CD4-positive, CD25-positive, alpha-beta regulatory T cell (primary cell): Measurements from ENCODE around the gene TRABD2A. TPM values are rescaled to one million over a fixed set of nuclear protein-coding genes. Genes with fewer than 3 reads are reported as not detected.

Experiments used
- ATAC-seq, 2 donors: fragments of 150-1000 bp; cut with Tn5 transposase; one replicate each; pipeline ENCODE4 v1.10.0; 2021; ENCODE audit warnings: low read depth in 2 of 2, moderate number of reproducible peaks in 2 of 2, moderate library complexity in 1 of 2
- DNase-seq, 3 donors: peaks; one replicate each; pipeline versions ENCODE4 v3.0.0 to v3.0.0-alpha.2; 2012 to 2022; ENCODE audit warnings: mixed read lengths in 1 of 3
- H3K27ac ChIP-seq: one replicate; pipeline ENCODE4 v1.7.0; 2013; ENCODE audit warnings: mild to moderate bottlenecking, low read length; ENCODE audit not compliant: insufficient read depth, poor library complexity, severe bottlenecking
- H3K27me3 ChIP-seq: one replicate; pipeline ENCODE4 v1.7.0; 2013; ENCODE audit warnings: low read length; ENCODE audit not compliant: control insufficient read depth, insufficient read depth
- H3K36me3 ChIP-seq: one replicate; pipeline ENCODE4 v1.7.0; 2013; ENCODE audit warnings: mild to moderate bottlenecking, low read length, moderate library complexity; ENCODE audit not compliant: control insufficient read depth, insufficient read depth
- H3K4me1 ChIP-seq: 2 replicates; pipeline ENCODE4 v1.7.0; 2013; ENCODE audit warnings: mild to moderate bottlenecking, low read length; ENCODE audit not compliant: insufficient read depth, control insufficient read depth, poor library complexity, severe bottlenecking
- H3K4me3 ChIP-seq: one replicate; pipeline ENCODE4 v1.7.0; 2013; ENCODE audit warnings: low read depth, mild to moderate bottlenecking, low read length, moderate library complexity
- H3K9me3 ChIP-seq, 2 experiments: 1 replicate in 1 of 2; 2 replicates in 1 of 2; pipeline ENCODE4 v1.7.0; 2013; ENCODE audit warnings: low read length in 2 of 2, mild to moderate bottlenecking in 1 of 2, moderate library complexity in 1 of 2; ENCODE audit not compliant: control insufficient read depth in 2 of 2
- H3K27ac Mint-ChIP-seq, 3 donors: one replicate each; pipeline ENCODE4 v1.8.0; 2020 to 2022; ENCODE audit warnings: mild to moderate bottlenecking in 3 of 3, mixed read lengths in 3 of 3, moderate library complexity in 2 of 3
- H3K27me3 Mint-ChIP-seq: one replicate; pipeline ENCODE4 v1.8.0; 2022; ENCODE audit warnings: mild to moderate bottlenecking, mixed read lengths
- H3K36me3 Mint-ChIP-seq: one replicate; pipeline ENCODE4 v1.8.0; 2020; ENCODE audit warnings: mixed read lengths
- H3K4me1 Mint-ChIP-seq, 4 donors: one replicate each; pipeline ENCODE4 v1.8.0; 2020 to 2022; ENCODE audit warnings: mixed read lengths in 4 of 4, mild to moderate bottlenecking in 1 of 4
- H3K4me3 Mint-ChIP-seq, 4 donors: one replicate each; pipeline ENCODE4 v1.8.0; 2020 to 2022; ENCODE audit warnings: mild to moderate bottlenecking in 4 of 4, mixed read lengths in 4 of 4, moderate library complexity in 3 of 4
- H3K9me3 Mint-ChIP-seq, 7 donors: one replicate each; pipeline ENCODE4 v1.8.0; 2020 to 2022; ENCODE audit warnings: mixed read lengths in 7 of 7, mild to moderate bottlenecking in 3 of 7, moderate library complexity in 2 of 7
- polyA plus RNA-seq, 4 donors: library from polyadenylated mRNA; unstranded; fragments of 300-500 nt; fragmentation: Illumina TruSeq; gene quantifications; one replicate each; pipeline ENCODE4 v1.2.3, GENCODE V29; 2021
- total RNA-seq: library from RNA; stranded (reverse); gene quantifications from one replicate; pipeline ENCODE4 v1.2.3, GENCODE V29; 2022

Gene TRABD2A
- total and polyA plus RNA-seq, 5 donors from 2014 or later: 32.9 to 48.8 (median 40.6) TPM

DNA sequence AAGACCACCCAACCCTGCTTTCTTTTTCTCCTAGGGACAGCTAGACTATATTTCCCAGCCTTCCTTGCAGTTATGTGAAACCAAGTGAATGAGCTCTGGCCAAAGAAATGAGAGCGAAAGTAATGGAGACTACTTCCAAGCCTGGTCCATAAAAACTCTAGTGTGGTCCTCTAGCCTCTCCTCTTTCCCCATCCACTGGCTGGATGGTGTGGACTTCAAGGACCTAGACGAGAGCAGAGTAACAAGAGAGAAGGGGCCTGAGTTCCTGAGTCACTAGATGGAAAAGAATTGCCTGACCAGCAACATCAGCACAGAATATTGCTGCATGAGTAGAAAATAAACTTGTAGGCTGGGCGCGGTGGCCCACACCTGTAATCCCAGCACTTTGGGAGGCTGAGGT lies 21.6 kb upstream of the TRABD2A start:
- H3K4me1 Mint-ChIP-seq: peaks cover 16 to 67% (median 44%) of the 10 kb centered on the region in 4 donors
- ATAC-seq: no peak
- Histone ChIP-seq H3K27me3 (no peaks in the 10 kb centered on the region), H3K36me3 (peaks cover 4% of the 10 kb centered on the region), H3K9me3 (no peaks in the 10 kb centered on the region), H3K27ac (no peak overlapping the region), H3K4me1 (peaks cover 37% of the 10 kb centered on the region), H3K4me3 (no peak overlapping the region)
- H3K9me3 Mint-ChIP-seq: peaks cover 0 to 3% (median 0%) of the 10 kb centered on the region in 7 donors
- no peak for DNase-seq
- no peaks in the 10 kb centered on the region for H3K27me3 Mint-ChIP-seq
- H3K36me3 Mint-ChIP-seq: peaks cover 16% of the 10 kb centered on the region
- H3K27ac Mint-ChIP-seq: peak overlapping the region in 1 of 3 donors; percentile 5
- peak overlapping the region in 1 of 4 donors; percentile 92 for H3K4me3 Mint-ChIP-seq

DNA sequence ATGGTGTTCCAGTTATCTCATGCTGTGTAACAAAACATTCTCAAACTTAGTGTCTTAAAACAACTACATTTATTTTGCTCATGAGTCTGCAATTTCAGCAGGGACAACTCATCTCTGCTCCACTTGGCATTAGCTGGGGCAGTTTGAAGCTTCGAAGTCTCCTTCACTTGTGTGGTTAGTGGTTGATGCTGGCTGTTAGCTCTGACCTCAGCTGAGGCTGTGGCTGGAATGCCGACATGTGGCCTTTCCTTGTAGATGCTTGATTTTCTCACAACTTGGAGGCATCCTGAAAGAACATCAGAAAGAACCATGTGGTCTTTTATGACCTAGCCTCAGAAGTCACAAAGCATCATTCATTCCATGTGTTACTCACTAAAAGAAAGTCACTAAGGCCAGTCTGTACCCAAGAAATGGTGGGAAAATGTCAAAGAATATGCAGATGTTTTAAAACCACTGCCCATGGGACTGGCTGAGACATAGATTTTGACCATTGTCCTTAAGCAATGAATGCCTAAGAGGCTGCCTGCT lies 20.8 kb upstream of the TRABD2A start:
- Histone ChIP-seq H3K36me3 (peaks cover 4% of the 10 kb centered on the region), H3K4me3 (no peak overlapping the region), H3K27me3 (no peaks in the 10 kb centered on the region), H3K4me1 (peaks cover 37% of the 10 kb centered on the region), H3K27ac (no peak overlapping the region), H3K9me3 (no peaks in the 10 kb centered on the region)
- Mint-ChIP-seq H3K4me3 (peak overlapping the region in 1 of 4 donors; percentile 92), H3K27me3 (no peaks in the 10 kb centered on the region), H3K27ac (no peak overlapping the region), H3K36me3 (peaks cover 7% of the 10 kb centered on the region), H3K4me1 (peaks cover 21 to 65% (median 42%) of the 10 kb centered on the region in 4 donors), H3K9me3 (no peaks in the 10 kb centered on the region)
- ATAC-seq: no peak
- no peak for DNase-seq

DNA sequence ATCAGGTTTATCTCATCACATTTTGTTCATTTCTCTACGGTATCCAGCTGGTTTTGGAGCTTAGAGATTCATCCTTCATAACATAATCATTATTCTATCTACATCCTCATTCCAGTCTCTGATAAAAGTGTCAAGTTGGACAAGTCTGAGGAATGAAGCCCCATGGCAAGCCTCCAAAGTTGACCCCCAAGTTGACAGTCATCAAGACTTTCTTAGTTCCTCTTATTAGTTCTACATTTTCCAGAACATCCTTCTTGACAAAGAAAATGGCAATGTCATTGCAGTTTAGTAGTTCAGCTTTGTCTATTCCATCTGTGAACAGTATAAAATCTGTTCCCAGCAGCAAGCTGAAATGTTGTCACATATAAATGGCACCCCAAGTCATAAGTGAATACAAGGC lies 20.1 kb upstream of the TRABD2A start:
- Histone ChIP-seq H3K4me1 (peaks cover 37% of the 10 kb centered on the region), H3K36me3 (no peaks in the 10 kb centered on the region), H3K27ac (no peak overlapping the region), H3K9me3 (no peaks in the 10 kb centered on the region), H3K27me3 (no peaks in the 10 kb centered on the region), H3K4me3 (no peak overlapping the region)
- Mint-ChIP-seq H3K27me3 (no peaks in the 10 kb centered on the region), H3K4me1 (peaks cover 22 to 71% (median 47%) of the 10 kb centered on the region in 4 donors), H3K9me3 (no peaks in the 10 kb centered on the region), H3K4me3 (peak overlapping the region in 2 of 4 donors; percentile 48 to 72), H3K27ac (no peak overlapping the region), H3K36me3 (peaks cover under 1% of the 10 kb centered on the region)
- DNase-seq (no peak), ATAC-seq (no peak)

DNA sequence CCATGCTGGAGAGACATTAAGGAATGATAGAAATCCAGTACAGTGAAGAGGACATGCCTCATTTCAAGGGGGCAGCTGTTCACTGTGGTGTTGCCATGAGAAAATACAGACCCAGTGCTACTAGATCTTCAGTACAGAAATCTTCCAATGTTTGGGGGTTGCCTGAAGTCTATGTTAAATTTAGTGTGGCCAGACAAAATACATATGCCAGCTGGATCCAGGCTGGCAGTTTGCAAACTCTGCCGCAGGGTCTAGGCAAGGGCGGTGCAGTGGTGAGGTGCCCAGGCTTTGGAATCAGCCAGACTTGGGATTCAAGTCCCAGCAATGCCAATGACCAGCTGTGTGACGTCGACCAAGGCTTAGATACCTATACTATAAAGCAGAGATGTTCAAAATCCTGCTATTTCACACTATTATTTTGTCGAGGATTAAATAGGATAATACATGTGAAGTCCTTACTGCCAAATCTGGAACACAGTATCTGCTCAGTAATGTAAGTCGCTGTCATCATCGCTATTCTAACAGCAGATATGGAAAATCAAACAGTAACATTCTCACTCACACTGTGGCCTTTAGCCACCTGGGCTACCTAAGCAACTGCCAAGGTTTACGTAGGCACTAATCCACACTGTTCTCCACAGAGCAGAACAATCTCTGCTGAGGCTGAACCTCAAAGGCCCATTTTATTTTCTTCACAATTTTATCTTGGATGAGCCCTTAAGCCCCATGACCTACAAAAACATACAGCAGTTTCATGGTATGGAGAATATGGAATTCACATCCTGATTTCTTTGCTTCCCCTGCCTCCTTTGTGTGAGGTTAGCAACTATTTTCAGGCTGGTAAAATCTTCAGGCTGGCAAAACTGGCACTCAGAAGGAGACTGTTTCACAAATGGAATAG lies 18.7 kb upstream of the TRABD2A start:
- Mint-ChIP-seq H3K4me1 (peaks cover 33 to 81% (median 54%) of the 10 kb centered on the region in 4 donors), H3K27ac (peak overlapping the region; percentile 48 to 96 (median 96)), H3K27me3 (no peaks in the 10 kb centered on the region), H3K4me3 (peak overlapping the region in 1 of 4 donors; percentile 48), H3K9me3 (no peaks in the 10 kb centered on the region), H3K36me3 (no peaks in the 10 kb centered on the region)
- ATAC-seq (no peak), DNase-seq (no peak)
- Histone ChIP-seq H3K27ac (no peak overlapping the region), H3K27me3 (no peaks in the 10 kb centered on the region), H3K4me3 (no peak overlapping the region), H3K36me3 (no peaks in the 10 kb centered on the region), H3K4me1 (peaks cover 48% of the 10 kb centered on the region), H3K9me3 (no peaks in the 10 kb centered on the region)

DNA sequence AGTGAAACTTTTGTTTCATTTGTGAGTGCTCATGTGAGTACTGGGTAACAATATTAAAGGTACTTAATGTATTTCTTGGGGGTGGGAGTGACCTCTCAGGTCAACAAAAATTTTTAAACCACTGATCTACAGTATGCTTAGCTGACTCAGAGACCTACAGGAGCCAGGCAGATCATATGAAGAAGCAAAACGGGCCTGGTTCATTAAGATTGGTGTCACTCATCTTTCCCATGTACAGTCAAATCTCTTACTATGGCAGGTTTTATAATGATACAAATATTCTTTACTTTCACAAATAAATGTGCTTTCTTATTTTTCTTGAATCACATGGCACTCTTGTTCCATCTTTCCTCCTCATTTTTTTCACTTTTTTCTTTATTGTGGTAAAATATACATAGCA lies 16.9 kb upstream of the TRABD2A start:
- peak overlapping the region; percentile 95 to 96 (median 96) for H3K27ac Mint-ChIP-seq
- peak overlapping the region; percentile 70 for H3K4me3 ChIP-seq
- no peak for DNase-seq
- H3K36me3 Mint-ChIP-seq: no peaks in the 10 kb centered on the region
- no peaks in the 10 kb centered on the region for H3K27me3 Mint-ChIP-seq
- H3K4me1 Mint-ChIP-seq: peaks cover 33 to 75% (median 54%) of the 10 kb centered on the region in 4 donors
- no peaks in the 10 kb centered on the region for H3K36me3 ChIP-seq
- no peaks in the 10 kb centered on the region for H3K9me3 Mint-ChIP-seq
- ATAC-seq: no peak
- peaks cover 49% of the 10 kb centered on the region for H3K4me1 ChIP-seq
- no peaks in the 10 kb centered on the region for H3K27me3 ChIP-seq
- no peaks in the 10 kb centered on the region for H3K9me3 ChIP-seq
- peak overlapping the region in 3 of 4 donors; percentile 28 to 71 (median 65) for H3K4me3 Mint-ChIP-seq
- peak overlapping the region; percentile 66 for H3K27ac ChIP-seq

DNA sequence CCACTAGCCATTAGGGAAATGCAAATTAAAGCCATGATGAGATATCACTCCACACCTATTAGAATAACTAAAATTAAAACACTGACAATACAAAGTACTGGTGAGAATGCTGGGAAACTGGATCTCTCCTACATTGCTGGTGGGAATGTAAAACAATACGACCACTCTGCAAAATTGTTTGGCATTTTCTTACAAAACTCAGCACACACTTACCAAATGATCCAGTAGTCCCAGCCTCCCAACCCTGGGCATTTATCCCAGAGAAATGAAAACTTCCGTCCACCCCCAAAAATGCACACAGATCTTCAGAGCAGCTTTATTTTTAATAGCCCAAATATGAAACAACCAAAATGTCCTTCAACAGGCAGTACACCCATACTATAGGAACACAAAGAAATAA lies 15.7 kb upstream of the TRABD2A start:
- Mint-ChIP-seq H3K4me3 (peak overlapping the region in 1 of 4 donors; percentile 47), H3K27ac (peak overlapping the region in 2 of 3 donors; percentile 3 to 4), H3K27me3 (no peaks in the 10 kb centered on the region), H3K4me1 (peaks cover 33 to 72% (median 51%) of the 10 kb centered on the region in 4 donors), H3K9me3 (no peaks in the 10 kb centered on the region), H3K36me3 (no peaks in the 10 kb centered on the region)
- H3K27ac ChIP-seq: no peak overlapping the region
- no peak for ATAC-seq
- no peaks in the 10 kb centered on the region for H3K9me3 ChIP-seq
- peaks cover 49% of the 10 kb centered on the region for H3K4me1 ChIP-seq
- no peaks in the 10 kb centered on the region for H3K27me3 ChIP-seq
- no peaks in the 10 kb centered on the region for H3K36me3 ChIP-seq
- DNase-seq: no peak
- H3K4me3 ChIP-seq: no peak overlapping the region

DNA sequence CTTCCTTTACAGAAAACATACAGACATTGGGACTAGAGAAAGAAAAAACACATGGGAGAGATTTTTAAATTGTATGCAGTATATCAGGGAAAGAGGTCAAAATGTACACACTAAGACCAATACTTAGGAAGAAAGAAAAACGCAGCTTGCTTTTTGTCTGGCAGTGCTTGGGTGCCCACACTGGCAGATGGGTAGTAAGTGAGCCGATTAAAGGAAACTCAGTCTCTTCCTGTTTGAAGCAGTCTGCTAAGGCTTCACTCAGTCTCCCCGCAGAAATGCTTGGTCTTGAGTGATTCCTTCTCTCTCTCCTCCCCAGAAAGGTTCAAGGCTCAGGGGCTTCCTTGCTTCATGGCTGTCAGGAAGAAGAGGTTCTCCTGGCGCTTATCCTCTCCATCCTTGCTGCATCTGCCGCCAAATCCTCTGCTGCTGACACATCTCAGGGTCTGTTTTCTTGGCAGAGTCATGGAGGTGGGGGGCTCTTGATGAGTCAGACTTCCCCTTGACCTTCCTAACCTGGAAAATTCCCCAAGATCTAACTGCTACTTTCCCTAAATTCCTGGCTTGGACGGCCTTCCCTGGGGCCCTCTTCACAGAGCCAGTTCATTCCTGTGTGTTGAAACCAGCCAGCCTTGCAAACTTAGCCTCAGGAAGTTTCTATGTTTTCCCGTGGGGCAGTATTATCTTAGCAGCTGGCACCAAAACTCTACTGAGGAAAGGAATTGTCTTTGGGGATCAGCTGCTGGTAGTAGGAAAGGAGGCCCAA lies 14.1 kb upstream of the TRABD2A start:
- H3K27me3 ChIP-seq: no peaks in the 10 kb centered on the region
- H3K27ac Mint-ChIP-seq: peak overlapping the region; percentile 26 to 94 (median 87)
- peaks cover 33 to 65% (median 48%) of the 10 kb centered on the region in 4 donors for H3K4me1 Mint-ChIP-seq
- DNase-seq (peak in 2 of 3 donors; percentile 54 to 75), ATAC-seq (peak; percentile 62)
- peak overlapping the region; percentile 75 for H3K27ac ChIP-seq
- H3K27me3 Mint-ChIP-seq: no peaks in the 10 kb centered on the region
- H3K4me3 ChIP-seq: peak overlapping the region; percentile 73
- no peaks in the 10 kb centered on the region for H3K36me3 Mint-ChIP-seq
- no peaks in the 10 kb centered on the region for H3K36me3 ChIP-seq
- H3K9me3 Mint-ChIP-seq: no peaks in the 10 kb centered on the region
- peaks cover 50% of the 10 kb centered on the region for H3K4me1 ChIP-seq
- H3K4me3 Mint-ChIP-seq: peak overlapping the region; percentile 33 to 76 (median 54)
- H3K9me3 ChIP-seq: no peaks in the 10 kb centered on the region
